Bronchial epithelial cell (primary cell): Measurements from ENCODE around the gene GALR2. TPM values are rescaled to one million over a fixed set of nuclear protein-coding genes. Genes with fewer than 3 reads are reported as not detected.
A peak's percentile ranks its signal among the peaks of the same experiment; 100 is the strongest.
"Not testable (repeated sequence)": the region's sequence is repeated elsewhere in the genome, so short reads cannot be mapped to it uniquely, and the experiment has no call there.

Experiments
- DNase-seq: peaks from one replicate; pipeline ENCODE4 v3.0.0-alpha.2; 2010; ENCODE audit warnings: low read depth
- FAIRE-seq: peaks from 2 replicates; lab custom pipeline; 2011; peaks lifted over from hg19 to GRCh38; lab: Jason Lieb, UNC
- H3K27me3 ChIP-seq: 2 replicates; pipeline ENCODE4 v1.5.1; 2011; ENCODE audit warnings: low read length; ENCODE audit not compliant: control insufficient read depth, insufficient read depth
- H3K36me3 ChIP-seq: 2 replicates; pipeline ENCODE4 v1.5.1; 2011; ENCODE audit warnings: low read length; ENCODE audit not compliant: control insufficient read depth, insufficient read depth
- H3K4me3 ChIP-seq: 2 replicates; pipeline ENCODE4 v1.5.1; 2011; ENCODE audit warnings: mild to moderate bottlenecking, low read depth, low read length, control low read depth
- total RNA-seq: library from RNA; depleted of rRNA; stranded (reverse); fragments of >200 nt; gene quantifications from 2 replicates; pipeline ENCODE4 v1.2.1, GENCODE V29; 2014
- TF ChIP-seq, protein P1 (sequence below): IDR thresholded peaks from 2 replicates; pipeline ENCODE4 v1.5.1; 2011; ENCODE audit warnings: mild to moderate bottlenecking, moderate library complexity, low read length, control low read depth, inconsistent platforms; ENCODE audit not compliant: insufficient read depth, severe bottlenecking

GALR2 gene
- total RNA-seq, 1 donor from 2014 or later: not detected

DNA sequence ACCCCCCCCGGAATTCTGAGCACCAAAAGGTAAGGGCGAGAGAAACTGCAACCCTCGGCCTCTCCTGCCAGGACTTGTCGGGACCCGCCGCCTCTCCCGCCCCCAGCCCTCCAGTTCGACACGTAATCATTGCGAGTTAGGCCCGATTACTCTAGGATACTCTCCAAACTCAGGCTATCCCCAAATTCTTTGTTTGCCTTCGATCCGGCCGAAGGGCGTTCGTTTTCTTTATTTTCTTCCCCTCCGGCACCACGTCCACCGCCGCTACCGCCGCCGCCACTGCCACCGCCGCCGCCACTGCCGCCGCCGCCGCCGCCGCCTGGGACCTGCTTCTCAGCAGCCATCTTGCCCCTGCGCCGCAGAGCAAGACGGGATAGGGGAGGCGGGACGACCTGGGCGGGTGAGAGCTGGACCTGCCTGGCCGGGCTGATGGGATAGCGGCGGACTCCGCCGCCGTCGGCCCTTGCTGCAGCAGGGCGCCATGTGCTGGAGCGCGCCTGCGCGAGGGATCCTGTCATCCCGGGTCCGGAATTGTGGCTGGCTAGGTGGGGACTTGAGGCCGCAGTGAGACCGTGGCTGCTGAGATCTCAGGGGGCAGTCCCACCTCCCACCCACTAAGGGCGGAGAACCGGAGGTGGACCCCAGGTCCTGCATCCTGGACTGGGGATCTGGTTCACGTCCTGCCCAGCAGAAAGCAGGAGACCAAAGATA lies 2.3 kb upstream of the GALR2 start, which contains the start of gene SRP68:
SRP68 (minus strand) TSS at position 370 of the 711 bp plus-strand sequence; CDS start at position 344, 26 bp downstream.
- peaks cover 8% of the 10 kb centered on the region for H3K36me3 ChIP-seq
- peak within 1 kb of the TSS; percentile 69 for H3K4me3 ChIP-seq
- DNase-seq: peak; percentile 88
- no peak for FAIRE-seq
- TF ChIP-seq, protein P1, sequence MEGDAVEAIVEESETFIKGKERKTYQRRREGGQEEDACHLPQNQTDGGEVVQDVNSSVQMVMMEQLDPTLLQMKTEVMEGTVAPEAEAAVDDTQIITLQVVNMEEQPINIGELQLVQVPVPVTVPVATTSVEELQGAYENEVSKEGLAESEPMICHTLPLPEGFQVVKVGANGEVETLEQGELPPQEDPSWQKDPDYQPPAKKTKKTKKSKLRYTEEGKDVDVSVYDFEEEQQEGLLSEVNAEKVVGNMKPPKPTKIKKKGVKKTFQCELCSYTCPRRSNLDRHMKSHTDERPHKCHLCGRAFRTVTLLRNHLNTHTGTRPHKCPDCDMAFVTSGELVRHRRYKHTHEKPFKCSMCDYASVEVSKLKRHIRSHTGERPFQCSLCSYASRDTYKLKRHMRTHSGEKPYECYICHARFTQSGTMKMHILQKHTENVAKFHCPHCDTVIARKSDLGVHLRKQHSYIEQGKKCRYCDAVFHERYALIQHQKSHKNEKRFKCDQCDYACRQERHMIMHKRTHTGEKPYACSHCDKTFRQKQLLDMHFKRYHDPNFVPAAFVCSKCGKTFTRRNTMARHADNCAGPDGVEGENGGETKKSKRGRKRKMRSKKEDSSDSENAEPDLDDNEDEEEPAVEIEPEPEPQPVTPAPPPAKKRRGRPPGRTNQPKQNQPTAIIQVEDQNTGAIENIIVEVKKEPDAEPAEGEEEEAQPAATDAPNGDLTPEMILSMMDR: no peak
- H3K27me3 ChIP-seq: peaks cover 29% of the 10 kb centered on the region

DNA sequence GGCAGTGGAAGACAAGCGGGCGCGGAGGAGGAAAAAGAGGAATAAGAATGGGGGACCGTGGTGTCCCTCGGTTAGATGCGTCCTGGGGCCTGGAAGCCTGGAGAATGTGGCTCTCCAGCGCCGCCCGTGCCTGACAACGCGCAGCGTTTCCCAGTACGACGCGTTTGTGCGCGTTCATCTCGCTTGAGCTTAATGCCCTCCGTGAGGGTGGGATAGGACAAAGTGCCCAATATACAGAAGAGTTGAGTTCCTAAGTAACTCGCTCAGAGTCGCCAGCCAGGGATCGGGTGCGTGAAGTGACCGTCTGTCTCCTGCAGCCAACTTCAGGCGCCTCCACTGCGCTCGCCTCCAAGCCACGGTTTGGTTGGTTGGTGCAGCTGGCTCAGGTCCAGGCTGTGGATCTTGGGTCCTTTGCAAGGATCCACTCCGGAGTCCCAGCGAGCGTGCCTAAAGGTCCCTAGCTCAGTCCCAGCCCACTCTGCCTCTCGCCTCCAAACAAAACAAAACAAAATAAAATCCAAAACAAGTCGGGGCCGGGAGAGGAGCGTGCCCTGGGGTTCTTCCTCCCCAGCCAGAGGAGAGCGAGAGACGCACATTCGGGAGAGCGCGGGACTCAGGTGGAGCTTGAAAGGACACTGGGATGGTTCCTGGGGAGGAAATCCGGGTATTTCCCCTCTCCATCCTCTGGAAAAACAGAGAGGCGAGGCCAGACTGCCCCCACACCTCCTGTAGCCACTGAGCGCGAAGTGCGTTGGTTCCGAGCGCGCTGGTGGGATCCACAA lies 974 bp downstream of the GALR2 start:
- Histone ChIP-seq H3K27me3 (peaks cover 51% of the 10 kb centered on the region), H3K4me3 (no peak overlapping the region), H3K36me3 (no peaks in the 10 kb centered on the region)
- DNase-seq: no peak
- FAIRE-seq: no peak
- TF ChIP-seq, protein P1: peak; percentile 41

DNA sequence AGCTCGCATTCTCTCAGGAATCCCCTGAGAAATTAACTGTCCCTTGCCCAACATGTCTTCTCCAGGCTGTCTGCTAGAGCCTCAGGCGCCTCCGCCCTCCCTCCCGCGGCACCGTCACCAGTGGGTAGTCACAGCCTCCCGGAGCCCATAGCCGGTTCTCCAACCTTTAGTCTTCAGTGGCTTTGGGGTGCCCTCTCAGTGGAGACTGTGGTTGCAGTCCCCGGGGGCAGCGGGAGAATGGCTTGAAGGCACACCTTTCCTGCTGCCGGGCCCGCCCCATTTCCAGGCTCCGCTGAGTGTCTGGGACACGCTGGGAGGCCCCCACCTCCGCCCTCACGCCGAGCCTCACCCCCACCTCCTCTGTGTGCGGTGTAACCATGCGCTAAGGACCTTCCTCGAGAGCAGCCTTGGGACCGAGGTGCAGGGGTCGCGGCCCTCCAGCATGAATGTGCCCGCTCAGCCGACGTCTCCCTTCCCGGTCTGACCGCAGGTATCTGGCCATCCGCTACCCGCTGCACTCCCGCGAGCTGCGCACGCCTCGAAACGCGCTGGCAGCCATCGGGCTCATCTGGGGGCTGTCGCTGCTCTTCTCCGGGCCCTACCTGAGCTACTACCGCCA lies 1.7 kb downstream of the GALR2 start:
- no peak overlapping the region for H3K4me3 ChIP-seq
- H3K36me3 ChIP-seq: no peaks in the 10 kb centered on the region
- FAIRE-seq: no peak
- no peak for DNase-seq
- H3K27me3 ChIP-seq: peaks cover 51% of the 10 kb centered on the region
- TF ChIP-seq, protein P1: no peak

DNA sequence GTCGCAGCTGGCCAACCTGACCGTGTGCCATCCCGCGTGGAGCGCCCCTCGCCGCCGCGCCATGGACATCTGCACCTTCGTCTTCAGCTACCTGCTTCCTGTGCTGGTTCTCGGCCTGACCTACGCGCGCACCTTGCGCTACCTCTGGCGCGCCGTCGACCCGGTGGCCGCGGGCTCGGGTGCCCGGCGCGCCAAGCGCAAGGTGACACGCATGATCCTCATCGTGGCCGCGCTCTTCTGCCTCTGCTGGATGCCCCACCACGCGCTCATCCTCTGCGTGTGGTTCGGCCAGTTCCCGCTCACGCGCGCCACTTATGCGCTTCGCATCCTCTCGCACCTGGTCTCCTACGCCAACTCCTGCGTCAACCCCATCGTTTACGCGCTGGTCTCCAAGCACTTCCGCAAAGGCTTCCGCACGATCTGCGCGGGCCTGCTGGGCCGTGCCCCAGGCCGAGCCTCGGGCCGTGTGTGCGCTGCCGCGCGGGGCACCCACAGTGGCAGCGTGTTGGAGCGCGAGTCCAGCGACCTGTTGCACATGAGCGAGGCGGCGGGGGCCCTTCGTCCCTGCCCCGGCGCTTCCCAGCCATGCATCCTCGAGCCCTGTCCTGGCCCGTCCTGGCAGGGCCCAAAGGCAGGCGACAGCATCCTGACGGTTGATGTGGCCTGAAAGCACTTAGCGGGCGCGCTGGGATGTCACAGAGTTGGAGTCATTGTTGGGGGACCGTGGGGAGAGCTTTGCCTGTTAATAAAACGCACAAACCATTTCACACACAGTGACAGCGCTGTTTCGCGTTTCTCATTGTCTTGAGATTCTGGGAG lies 2.4 kb downstream of the GALR2 start:
- H3K4me3 ChIP-seq: no peak overlapping the region
- H3K27me3 ChIP-seq: peaks cover 51% of the 10 kb centered on the region
- TF ChIP-seq, protein P1: no peak
- H3K36me3 ChIP-seq: no peaks in the 10 kb centered on the region
- DNase-seq (no peak), FAIRE-seq (no peak)

DNA sequence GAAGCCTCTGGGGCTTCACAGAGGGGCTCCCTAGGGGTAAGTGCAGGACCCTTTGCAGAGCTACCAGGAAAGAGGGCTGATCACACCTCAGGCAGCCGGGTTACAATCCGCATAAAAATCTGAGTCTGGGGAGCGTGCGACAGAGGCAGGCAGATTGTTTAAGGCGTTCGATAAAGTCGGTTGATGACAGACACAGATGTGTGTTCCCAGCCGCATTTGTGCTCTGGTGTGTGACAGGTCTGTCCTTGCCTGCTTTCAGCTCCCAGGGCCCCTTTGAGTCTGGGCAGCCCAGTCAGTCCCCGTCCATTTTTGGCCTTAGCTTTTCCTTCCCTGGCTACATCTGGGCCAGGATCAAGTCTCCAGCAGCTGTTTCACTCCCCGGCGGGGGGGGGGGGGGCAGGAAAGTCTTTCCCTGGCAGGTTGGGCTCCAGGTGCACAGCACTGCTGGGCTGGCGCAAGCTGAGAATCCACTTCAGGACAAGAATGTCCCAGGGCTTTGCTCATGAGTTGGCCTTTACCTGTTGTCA lies 3.1 kb downstream of the GALR2 start:
- no peak for DNase-seq
- peak; percentile 47 for FAIRE-seq
- Histone ChIP-seq H3K4me3 (no peak overlapping the region), H3K27me3 (peaks cover 51% of the 10 kb centered on the region), H3K36me3 (no peaks in the 10 kb centered on the region)
- TF ChIP-seq, protein P1: no peak

DNA sequence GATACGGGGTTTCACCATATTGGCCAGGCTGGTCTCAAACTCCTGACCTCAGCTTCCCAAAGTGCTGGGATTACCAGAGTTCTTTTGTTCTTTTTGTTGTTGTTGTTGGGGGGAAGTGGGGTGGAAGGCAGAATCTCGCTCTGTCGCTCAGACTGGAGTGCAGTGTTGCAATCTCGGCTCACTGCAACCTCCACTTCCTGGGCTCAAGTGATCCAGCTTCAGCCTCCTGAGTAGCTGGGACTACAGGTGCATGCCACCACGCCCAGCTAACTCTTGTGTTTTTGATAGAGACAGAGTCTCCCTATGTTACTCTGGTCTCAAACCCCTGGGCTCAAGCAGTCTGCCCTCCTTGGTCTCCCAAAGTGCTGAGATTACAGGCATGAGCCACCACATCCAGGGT lies 3.8 kb downstream of the GALR2 start:
- peaks cover 51% of the 10 kb centered on the region for H3K27me3 ChIP-seq
- not testable (repeated sequence) for DNase-seq, H3K4me3 ChIP-seq, FAIRE-seq, H3K36me3 ChIP-seq
